SHP77 (cell line): ENCODE measurements around the gene TECPR1.
"Not testable (repeated sequence)": the region's sequence is repeated elsewhere in the genome, so short reads cannot be mapped to it uniquely, and the experiment has no call there.

Experiments used
- DNase-seq, 2 experiments: peaks; one replicate each; lab custom pipeline; 2025; lab: John Stamatoyannopoulos, UW

The TECPR1 gene

DNA sequence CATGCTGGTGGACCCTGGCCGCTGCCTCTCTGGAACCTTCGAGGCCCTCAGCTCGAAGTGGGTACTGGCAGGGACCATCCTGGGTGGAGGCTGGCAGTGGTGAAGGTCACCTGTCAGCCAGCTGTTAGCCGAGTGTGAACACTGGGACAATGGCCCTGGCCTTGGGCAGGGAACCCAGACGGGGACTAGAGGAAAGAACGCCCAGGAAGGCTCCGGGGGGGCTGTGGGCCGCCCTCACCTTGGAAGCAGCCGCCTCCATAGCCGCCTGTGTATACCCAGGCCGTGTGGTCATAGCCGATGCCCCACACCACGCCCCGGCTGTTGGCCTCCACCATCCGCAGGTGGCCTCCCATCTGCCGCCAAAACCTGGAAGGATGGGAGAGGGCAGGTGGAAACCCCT lies 23.2 kb downstream of the TECPR1 start:
- DNase-seq: no peak

DNA sequence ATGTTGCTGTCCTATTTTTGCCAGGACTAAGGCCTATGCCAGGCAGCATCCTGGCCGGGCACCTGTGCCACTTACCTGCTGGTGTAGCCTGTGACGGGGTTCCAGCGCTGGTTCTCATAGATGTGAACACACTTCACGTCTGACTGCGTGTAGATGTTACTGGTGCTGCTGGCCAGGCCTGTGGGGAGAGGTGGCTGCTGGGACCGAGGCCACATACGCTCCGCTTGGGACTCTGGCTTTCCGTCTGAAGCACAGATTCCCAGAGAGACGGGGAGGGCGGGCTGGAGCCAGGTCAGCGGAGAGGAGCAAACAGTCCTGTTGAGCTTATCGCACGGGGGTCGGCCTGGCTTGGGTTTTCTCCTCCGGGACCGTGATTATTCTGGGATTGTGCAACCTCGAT lies 24.1 kb downstream of the TECPR1 start:
- DNase-seq: no peak

DNA sequence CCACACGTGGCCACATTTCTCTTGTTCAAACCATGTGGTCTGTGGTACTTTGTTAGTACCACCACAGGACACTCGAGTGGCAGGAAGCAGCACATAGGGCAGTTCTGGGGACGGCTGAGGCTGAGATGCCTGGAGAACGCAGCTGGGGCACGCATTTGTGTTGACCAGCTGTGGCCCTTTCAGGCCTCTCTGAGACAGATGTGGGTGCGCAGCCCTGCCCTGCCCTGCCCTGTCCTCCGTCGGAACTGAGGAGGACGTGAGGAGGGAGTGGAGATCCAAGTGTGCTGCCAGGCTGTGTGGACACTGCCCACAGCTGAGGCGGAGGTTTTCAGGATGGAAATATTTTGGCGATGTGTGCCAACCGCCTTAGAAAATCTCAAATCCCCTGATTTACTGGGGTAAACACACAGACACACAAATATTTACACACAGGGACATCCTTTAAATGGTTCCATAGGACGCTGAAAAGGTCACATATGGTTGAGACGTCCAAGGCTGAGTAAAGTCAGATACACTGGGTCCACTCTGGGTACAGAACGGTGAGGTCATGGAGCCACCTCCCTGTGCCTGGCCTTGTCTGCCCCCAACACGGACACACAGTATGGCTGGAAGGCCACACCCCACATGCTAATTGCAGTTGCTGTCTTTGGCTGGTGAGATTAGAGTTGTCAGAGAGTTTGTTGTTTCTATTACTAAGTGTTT lies 26.0 kb downstream of the TECPR1 start:
- no peak for DNase-seq

DNA sequence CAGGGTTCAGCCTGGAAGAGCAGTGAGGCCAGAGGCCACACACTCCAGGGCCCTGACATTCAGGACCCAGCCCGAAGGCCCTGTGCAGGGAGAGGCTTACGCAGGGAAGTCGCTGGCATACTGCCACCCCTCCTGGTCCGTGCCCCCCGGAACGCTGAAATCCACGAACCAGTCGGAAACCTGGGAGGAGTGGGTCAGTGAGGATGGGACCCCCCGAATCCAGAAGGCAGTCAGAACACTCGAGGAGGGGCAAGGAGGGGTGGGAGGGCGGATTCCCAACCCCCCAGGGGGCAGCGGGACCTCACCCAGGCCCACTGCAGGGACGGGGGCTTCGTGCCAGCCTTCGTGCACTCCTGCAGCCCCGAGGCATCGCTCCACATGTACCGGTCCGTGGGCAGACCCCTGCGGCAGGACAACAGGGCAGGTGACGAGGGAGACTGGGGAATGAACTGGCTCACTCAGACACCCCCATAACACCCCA lies 27.3 kb downstream of the TECPR1 start:
- DNase-seq: no peak

DNA sequence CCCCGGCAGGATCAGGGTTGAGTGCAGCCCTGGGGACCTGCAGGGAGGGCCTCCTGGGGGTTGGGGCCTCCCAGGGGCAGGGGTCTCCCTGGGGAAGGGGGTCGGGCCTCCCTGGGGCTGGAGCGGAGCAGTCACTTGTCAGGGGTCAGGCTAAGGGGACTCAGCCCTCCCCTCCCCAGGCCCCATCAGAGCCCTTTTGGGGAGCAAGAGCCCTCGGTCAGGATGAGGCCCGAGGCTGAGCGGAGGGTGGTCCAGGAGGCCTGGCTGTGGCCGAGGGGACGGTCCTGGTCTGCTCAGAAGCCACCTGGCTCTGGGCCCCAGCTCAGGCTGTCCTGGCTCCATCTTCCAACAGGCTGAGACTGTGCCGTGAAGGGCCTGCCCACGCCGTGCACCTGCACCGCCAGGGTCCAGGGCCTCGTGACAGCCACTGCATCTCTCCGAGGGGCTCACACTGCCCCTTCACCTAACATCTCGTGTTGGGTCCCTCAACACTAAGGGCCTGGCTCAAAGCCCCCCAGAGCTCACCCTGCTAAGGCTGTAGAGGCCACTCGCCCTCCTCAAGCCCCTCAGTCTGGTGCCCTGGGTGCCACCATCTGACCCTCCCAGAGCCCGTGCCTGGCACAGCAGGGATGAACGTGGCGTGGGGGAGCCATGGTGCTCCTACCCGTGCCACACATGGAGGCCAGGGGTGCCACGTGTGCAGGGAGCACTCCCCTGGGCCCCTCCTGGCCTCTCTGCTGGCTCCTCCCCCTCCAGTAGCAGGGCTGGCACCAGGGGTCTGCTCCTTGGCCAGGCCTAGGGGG lies 27.9 kb downstream of the TECPR1 start:
- no peak for DNase-seq

DNA sequence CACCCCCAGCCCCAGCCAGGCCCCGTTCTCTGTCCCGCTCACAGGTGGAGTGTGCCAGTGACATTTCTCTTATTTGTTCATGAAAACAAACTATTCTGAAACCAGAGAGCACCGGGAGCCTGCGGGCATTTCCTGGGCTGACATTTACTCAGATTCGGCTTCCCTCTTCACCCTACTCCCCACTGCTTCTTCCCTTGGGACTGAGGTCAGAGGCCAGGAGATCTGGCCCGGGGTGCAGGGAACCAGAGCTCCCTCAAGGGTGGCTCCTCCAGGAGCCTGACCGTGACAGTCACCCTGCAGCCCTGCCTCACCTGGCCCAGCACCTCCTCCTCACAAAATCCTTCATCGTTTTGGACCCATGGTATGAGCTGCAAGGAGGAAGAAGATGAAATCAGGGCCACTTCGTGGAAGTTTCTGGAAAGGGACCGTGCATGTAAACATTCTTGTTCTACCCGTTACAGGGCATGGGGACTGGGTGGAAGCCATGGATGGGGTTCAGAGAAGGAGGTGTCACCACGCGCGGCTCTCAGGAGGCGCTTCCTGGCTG lies 28.6 kb downstream of the TECPR1 start:
- no peak for DNase-seq

DNA sequence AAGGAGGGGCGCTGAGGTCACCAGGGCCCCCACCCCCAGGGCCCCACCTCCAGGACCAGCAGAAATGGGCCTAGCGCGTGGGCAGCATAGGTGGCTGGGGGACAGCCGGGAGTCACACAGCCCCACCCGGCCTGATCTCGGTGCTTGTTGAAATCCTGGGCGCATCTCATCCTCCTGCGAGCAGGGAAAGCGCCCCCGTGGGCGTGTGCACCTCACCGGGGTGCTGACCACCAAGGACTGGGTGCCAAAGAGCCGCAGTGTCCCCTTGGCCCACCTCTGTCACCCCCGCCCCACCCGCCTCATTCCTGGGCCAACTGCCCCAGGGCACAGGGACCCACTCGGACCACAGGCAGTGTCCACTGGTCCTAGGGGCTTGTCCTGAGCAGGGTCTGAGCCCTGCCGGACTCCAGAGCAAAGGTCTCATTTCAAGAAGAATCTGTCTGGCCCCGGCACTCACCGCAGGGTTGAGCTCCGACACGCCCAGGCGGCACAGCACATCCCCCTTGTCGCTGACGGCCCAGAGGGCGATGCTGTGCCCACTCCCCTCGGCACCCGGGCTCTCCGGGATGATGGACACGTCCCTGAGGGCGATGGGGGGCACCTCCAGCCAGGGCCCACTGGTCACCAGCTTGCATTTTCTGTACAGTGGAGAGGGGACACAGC lies 29.4 kb downstream of the TECPR1 start:
- DNase-seq: no peak

DNA sequence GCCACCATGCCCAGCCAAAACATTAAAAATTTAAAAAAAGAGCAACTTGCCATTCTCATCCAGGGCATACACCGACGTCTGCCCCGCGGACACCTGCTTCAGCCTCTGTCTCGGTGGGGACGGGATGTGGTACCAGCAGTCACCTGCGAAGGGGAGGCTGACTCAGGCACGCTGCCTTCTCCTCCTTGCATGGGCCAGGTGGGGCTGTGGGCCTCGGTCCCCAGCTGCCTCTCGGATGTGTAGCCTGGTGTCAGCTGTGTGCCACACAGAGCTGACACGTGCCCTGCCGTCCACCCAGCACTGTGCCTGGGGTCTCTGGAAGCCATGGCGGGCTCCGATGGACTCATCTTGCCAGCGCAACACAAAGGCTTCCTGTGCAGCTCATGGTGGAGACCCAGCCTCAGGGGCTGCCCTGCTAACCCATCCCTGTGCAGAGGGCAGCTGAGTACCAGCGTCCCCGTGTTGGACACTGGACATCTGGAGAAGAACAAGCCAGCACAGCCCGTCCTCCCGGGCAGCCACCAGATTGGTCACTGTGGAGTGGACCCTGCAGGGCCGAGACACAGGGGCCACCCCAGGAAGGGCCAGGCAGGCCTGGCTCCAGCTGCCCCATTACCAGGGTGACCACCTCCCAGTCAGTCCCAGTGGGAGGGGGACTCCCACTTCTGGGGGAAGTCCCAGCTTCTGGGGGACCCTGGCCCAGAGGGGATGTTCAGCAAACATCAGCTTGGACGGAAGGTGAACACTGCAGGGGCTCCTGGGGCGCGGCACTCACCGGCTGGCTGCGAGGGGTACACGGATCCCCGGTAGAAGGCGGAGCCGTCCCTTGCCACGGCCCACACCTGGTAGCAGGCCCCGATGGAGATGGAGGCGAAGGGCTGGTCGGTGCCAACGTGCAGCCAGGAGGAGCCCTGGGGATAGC lies 30.2 kb downstream of the TECPR1 start:
- no peak for DNase-seq

DNA sequence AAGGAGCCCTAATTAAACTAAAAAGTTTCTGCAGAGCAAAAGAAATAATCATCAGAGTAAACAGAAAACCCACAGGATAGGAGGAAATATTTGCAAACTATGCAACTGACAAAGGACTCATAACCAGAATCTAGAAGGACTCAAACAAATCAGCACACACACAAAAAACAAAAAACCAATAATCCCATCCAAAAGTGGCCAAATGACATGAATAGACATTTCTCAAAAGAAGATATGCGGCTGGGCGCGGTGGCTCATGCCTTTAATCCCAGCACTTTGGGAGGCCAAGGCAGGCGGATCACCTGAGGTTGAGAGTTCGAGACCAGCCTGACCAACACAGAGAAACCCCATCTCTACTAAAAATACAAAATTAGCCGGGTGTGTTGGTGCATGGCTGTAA lies 32.6 kb downstream of the TECPR1 start:
- DNase-seq: not testable (repeated sequence)

DNA sequence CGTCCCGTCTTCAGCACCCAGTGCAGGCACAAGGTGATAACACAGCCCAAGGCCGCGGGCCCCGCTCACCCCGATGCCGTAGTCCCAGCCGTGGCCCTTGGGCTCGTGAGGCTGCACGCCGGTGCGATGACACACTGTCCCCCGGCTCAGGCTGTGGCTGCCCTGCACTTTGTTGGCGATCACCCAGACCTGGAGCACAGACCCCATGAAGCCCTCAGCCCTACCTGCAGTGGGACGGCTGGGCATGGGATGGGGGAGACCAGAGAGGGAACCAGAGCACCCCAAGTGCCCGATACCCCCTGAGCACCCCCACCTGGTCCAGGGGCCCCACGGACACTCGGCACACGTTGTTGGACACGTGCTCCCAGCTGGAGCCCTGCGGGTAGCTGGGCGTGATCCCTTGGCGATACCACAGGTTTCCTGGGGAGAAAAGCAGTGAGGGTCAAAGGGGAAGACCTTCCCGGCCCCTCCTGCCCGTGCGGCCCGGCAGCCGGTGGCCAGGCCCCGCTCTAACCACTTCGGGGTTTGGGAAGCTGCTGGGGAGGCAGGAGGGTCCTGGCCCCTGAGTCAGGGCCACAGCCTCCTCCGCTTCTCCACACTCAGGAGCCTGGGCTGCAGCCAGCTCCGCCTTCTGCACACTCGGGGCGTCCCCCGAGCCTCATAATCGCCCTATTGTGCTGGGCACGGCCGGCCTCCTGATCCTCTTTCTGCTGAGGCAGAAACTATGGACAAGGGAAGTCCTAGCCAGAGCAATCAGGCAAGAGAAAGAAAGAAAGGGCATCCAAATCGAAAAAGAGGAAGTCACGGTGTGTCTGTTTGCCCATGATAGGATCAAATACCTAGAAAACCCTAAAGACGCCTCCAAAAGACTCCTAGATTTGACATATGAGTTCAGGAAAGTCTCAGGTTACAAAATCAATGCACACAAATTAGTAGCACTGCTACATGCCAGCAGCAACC lies 34.1 kb downstream of the TECPR1 start:
- no peak for DNase-seq

DNA sequence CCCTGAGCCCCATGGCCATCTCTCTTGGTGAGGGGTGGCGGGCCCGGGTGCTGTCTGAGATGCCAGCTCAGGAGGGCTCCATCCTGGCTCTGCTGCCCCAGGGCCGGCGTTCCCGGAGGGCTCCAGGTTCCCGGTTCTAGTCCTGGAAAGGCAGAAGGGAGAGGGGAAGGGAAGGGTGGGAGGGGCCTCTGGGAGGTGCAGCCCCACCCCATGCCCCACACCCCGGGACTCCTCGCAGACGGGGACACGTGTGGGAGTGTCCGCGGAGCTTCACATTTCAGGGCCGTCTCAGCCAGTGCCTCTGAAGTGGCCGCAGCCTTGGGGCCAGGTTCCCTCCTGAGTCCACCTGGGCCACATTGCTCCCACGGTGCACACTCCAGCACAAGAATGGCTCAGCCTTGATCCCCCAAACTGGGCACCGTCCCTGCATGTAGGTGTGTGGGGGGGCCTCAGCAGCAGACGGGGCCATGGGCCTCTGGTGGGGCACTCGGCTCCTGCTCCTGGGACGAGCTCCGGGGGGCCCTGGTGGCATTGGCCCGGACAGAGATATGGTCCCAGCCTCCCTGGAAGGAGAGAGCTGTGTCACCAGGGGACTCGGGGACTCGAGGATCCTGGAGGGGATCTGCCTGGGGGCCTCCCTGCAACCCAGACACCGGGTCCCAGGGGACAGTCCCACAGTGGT lies 35.0 kb downstream of the TECPR1 start:
- no peak for DNase-seq

DNA sequence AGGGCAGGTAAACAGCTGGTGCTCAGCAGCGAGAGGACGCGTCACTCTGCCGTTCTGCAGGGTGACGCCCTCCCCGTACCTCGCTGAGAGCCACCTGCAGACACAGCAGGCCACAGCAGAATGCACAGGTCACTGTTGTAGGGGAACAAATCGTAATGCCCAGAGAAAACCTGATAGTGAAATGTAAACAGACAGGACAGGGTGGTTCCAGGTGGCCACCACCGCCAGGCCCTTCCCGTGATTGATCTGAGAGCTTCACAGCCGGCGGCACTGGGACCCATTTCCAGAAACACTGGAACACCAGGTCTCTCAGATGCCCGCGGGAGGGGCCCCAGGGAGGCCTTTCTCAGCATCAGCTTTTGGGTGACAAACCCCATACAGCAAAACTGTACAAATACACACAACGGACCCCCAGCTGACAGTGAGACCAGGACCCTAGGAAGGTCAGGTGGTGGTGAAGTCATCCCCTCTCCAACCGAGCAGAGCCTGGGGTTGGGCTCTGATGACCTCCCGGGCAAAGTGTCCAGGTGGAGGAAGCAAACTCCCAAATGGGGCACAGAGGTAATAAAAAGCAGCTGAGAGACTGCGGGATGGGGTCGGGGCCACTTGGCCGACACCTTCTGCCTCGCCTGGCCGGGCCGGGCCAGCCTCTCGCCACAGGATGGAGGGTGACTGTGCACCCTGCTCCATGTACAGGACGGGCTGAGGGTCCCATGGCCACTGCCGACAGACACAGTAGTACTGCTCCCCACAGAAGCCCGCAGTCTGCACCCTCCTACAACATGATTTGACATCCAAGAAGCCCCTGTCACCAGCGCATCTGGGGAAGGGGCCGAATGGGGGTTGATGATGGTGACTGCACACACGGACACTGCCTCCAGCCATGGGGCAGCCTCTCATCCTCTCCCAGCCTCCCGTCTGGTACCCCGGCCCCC lies 36.2 kb downstream of the TECPR1 start:
- peak; percentile 12 to 30 for DNase-seq

DNA sequence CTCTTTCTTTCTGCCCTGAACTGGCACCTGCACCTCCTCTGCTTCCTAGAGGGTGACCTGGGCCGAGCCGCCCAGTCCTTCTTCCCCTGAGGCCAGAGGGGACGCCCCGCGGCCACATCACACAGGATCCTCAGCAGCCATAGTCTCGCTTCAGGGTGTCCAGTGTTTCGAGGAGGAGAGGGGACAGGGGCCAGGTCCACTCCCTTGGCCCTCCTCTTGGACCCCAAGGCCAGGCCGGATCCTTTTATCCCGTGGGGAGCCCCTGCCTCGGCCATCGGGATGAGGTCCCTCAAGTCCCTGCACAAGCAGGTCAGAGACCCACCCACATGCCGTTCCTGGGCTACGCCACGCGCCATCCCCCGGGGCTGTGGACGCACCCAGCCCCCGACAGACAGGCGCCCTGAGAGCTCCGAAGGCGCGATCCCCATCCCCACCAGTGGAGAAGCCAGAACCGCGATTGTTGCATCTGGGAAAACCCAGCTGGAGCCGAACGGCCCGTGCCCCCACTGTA lies 37.2 kb downstream of the TECPR1 start:
- no peak for DNase-seq

DNA sequence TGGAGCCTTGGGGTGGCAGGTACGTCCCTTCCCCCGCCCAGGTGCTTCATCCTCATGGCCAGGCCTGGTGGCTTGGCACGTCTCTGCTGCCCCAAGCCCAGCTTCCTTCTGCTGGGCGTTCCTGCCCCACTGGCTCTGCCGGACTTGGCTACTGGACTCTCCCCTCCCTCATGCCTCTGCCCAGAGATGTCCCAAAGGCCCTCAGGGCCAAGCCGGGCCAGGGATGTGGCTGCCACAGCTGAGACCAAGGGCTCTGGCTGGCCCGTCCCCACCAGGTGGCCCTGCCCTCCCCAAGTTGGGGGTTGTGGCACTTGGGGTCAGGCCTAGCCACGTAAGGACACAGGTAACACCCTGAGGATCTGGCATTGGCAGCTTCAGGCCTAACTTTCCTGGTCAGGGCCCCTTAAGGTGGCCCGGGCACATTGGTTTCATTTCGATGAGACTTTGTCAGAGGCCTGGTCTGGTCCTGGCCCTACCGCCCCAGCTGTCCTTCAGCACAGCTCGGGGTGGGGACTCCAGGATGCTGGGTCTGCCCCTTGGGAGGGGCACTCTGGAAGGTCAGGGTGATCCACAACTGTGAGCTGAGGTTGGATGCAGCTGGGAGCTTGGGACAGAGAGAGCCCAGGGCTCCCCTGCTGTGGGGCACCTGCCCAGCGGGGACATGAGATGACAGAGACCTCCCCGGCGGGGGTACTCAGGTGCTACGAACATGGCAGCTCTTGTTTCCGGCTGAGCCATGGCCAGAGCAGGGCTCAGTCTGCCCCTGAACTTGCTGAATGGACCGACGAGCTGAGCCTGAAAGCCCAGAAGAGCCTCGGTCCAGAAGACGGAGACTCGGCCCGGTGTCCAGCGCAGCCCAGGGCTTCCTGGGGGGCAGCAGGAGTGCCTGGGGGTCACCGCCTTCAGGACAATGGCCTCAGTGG lies 37.9 kb downstream of the TECPR1 start:
- no peak for DNase-seq

DNA sequence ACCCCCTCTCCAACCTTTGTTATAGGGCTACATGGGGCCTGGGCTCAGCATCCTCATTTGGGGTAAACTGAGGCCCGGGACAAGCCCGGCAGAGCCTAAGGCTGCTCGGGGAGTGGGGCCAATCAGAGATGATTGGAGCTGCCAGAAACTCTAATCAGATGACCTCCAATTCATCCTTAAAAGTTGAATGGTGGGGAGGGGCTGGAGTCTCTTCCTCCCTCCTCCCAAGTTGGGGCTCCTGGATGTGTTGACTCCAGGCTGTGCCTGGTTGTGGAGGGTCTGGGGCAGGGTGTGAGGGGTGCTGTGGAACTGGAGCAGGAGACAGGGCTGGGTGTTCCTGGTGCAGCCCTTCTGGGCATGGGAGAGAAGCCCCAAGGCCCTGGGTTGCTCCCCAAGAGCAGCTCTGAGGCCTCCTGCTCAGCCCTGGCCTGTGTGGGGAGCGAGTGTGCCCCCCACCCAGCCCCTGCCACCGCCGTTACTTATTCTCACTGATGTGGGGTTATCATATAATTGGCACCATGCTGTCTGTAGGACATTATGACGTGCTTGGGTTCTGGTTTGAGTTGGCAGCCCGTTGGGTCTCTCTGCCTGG lies 38.6 kb downstream of the TECPR1 start:
- DNase-seq: no peak

DNA sequence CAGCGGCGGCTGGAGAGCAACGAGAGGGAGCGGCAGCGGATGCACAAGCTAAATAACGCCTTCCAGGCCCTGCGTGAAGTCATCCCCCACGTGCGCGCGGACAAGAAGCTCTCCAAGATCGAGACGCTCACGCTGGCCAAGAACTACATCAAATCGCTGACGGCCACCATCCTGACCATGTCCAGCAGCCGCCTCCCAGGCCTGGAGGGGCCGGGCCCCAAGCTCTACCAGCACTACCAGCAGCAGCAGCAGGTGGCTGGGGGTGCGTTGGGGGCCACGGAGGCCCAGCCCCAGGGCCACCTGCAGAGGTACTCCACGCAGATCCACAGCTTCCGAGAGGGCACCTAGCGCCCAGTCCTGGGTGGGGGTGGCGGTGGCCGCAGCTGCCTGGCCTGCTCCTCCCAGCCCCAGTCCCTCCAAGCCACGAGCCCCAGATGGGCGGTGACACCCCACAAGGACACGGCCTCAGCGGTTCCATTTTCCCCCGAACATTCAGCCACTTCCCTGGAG lies 39.4 kb downstream of the TECPR1 start:
- no peak for DNase-seq
